Measurements from ENCODE around the gene TLE1.

The TLE1 gene

DNA sequence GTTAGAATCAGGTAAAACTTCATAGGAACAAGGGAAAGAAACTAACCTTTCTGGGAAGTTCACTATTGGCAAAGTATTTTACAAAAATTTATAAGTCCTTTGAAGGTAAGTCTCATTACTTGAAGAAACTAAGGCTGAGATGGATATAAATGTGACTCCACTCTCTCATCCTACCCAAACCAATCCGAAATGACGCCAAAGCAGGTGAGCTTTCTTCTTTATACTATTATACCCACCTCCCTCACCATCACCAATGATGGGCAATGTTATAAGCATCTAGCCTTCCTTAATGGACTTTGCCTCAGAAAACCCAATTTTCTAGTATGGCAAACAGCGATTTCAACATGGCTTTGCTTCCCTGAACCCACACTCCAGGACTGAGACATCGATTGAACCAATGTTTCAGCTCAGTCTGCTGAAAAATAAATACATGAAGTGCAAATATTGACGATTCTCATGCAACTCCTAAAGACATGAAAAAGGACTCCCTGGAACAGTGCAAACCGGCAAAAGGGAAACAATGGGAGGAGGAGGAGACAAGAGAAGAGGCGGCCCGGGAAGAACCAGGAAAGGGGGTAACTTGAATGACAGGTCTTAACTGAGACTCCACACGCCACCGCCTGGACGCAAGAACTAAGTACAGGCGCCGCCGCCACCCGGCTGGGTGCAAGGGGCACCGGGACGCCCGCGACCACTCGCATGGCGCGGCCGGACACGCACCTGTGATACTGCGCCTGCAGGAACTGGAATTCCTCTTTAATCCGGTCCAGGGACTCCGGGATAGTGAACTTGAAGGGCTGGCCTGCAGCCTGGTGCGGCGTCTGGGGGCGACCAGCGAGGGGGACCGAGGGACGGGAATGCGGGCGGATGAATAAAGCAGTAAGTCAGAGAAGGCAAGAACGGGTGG lies 2.5 kb downstream of the TLE1 start:
- no peak for DNase-seq (ENCODE audit: low read depth in 2 of 2)

DNA sequence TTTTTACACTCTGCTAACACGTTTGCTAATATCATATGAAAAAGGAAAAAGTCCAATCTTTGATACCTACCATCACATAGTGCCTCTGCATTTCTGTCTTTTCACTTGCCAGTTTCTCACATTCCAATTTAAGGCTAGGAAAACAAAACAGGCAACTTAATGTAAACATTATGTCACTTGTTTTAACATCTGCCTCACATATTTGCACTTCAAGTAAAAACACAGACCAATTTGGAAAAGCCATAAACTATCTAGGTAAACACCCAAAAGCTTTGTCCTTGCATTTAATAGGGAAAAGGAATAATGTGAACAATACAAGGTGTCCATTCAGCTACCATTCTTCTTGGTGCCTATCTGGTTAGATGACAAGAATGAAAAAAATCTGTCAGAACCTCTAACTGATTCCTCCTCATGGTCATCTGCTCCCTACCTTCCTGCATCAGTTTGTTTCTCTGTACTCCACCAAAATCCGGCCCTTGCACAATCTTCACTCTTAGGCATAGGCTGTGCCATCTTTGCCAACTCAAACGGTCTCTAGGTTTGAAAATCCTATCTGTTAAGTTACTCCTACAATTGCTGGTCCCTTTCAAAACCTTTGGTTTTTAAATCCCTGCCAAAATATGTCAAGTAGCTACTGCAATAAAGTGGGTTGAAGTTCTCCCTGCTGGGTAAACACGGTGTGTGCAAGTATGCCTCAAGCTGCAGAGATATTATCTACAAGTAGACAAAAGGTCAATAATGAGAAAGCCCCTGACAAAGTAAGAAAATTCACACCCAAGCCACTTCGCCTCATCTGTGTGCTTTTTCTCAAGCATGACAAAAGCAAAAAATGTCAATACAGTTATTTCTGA lies 3.4 kb downstream of the TLE1 start:
- no peak for DNase-seq (ENCODE audit: low read depth in 2 of 2)

DNA sequence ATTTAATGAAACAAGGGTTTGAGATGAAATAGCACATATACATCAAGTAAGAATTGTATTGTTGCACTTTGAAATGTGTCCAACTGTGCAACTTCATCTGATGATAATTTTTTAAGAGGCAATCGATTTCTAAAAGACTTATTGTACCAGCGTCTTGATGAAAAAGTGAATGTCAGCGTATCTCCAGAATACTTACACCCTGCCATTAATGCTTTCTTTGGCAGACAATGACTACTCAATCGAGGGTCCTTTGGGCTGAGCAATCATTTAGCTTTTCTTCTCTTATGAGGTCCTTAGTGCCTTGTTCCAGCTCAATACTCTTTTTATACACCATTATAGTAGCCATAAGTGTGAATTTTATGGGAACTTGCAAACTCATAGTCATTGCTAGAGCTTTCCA lies 4.7 kb downstream of the TLE1 start:
- DNase-seq (ENCODE audit: low read depth in 2 of 2): no peak

DNA sequence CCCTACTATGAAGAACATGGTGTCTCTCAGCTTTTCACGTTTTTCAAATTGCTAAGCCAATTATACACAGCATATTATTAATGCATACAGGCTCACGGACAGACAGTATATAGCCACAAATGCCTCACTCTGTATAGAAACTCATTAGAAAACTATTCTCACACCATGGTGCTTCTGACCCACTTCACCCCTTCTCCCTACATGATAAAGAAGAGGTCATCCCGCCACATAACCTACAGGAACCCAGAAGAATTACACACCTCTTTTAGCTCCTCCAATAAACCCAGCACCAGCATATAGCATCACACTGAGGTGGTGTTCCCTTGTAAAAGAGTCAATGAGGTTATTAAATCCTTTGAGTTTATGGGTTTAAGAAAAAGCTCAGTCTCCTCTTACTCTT lies 5.6 kb downstream of the TLE1 start:
- DNase-seq (ENCODE audit: low read depth in 2 of 2): no peak

DNA sequence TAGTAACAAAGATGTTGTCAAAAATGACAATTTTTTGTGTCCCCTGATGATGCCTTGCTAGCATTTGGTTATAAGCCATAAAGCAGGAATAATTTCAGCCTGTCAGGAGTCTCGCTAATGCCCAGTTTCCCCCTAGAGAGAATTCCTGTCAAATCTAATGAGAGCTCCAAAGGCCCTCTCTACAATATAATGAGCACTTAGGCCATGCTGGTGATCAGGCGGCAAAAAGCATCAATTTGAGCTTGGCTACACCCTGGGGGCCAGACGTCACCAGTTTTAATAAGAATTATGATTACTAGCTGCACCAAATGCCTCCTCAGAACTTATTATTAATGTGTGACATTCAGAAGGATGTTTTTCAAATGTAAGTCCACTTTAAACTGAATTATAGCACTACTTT lies 6.1 kb downstream of the TLE1 start:
- no peak for DNase-seq (ENCODE audit: low read depth in 2 of 2)

DNA sequence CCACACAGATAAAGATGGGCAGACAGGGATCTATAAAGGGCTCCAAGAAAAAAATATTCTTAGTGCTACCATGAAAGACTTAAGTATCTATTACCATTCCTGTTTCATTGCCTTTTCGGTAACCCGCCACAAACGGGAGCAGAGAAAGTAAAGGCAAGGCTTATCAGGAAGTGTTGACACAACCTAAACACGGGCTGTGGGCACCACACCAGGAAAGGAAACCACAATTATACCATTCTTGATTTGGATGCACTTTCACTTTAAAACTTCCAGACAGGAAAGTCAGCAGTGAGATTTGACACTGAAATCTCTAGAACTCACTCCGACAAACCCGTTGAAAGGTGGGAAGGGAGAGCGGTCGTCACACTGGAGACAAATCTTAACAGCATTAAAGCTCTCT lies 6.5 kb downstream of the TLE1 start:
- DNase-seq (ENCODE audit: low read depth in 2 of 2): no peak

DNA sequence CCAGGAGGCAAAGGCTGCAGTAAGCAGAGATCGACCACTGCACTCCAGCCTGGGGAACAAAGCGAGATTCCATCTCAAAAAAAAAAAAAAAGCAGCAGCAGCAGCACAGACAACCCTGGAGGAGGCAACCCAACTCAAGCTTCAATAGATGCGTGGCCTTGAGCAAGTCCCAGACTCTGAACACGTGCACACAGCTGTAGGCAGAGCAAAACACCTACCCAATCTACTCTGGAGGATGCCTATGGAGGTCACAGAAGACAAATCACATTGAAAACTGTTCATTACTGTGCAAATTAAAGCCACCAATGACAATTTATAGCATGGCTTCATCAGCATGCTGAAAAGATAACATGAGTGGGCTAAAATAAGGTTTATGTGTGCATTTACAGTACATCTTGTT lies 7.2 kb downstream of the TLE1 start:
- DNase-seq (ENCODE audit: low read depth in 2 of 2): no peak

DNA sequence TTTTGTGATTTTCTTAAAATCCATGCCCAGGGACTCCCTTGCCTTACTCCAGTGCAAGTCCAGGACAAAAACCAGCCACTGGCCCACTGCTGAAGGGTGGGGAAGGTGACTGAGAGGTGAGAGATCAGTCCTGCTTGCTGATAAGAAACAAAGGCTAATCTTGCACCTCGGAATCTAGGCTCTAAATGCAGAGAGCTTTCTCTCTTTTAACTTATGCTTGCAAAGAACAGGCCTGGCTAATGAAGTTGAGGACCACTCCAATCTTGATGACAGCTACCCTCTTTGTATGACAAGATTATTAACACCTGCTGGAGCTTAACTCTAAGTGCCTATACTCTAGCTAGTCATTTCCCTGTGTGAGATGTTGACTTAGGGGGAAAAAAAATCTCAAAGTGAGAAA lies 8.8 kb downstream of the TLE1 start:
- no peak for DNase-seq (ENCODE audit: low read depth in 2 of 2)

DNA sequence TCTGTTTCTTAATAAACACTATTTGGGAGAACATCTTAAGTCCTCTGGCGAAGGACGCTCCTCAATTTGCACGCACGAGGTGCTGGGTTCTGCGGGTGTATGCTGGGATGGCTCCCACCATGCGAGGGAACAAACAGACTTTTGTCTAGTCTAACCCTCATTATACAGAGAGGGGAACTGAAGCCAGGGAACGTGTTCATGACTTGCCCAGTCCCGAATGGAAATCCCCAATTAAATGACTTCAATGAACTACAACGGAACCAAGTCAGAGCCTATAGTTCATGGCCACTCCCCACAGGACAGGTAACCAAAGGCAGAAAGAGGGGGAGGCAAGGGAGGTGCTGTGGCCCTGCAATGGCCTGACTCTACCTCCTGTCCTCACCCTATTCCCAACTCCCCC lies 9.3 kb downstream of the TLE1 start:
- no peak for DNase-seq (ENCODE audit: low read depth in 2 of 2)

DNA sequence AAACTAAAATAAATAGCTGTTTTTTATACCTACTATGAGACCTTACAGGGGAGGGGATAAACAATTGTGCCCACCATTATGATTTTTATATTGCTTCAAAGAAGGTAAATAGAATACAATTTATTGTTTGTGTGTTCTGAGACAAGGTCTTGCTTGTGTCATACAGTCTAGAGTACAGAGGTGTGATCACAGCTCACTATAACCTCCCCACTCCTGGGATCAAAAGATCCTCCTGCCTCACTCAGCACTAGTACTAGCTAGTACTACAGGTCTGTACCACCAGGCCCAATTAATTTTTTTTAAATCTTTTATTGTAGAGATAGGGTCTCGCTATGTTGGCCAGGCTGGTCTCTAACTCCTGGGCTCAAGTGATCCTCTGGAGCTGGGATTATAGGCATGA lies 11.3 kb downstream of the TLE1 start:
- no peak for DNase-seq (ENCODE audit: low read depth in 2 of 2)

DNA sequence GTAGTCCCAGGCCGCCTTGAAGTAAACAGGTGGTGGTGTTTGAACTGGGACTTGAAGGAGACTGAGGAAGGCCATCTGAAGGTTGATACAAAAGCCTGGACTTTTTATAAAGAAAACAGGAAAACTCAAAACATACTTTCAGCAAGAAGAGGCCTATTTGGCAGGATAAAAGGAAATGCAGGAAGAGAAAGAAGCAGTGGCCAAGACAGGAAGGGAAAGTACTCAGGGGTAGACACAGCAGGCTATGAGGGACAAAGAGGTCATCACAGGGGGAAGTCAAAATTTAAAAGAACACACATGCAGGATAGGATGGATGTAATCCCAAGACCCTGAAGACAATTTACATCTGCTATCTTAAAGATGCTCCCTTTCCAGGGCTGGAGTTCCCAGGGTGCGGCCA lies 13.0 kb downstream of the TLE1 start:
- no peak for DNase-seq (ENCODE audit: low read depth in 2 of 2)

DNA sequence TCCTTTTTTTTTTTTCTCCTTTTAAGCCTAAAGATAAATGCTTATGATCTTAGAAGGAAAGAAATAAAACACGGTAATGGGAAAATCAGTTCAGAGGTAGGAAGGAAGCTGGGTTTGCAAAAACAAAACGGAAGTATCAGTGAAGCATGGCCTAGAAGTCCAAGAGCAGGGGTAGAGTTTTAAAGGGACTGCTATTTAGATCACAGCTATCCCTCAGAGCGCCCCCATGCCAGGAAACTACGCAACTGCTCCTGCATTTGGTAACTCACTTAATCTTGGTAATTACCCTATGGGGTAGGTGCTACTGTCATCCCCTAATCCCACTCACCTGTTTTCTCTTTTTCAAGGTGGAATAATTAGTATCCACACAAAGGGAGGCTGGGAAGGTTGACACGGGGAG lies 16.0 kb downstream of the TLE1 start:
- DNase-seq (ENCODE audit: low read depth in 2 of 2): no peak

DNA sequence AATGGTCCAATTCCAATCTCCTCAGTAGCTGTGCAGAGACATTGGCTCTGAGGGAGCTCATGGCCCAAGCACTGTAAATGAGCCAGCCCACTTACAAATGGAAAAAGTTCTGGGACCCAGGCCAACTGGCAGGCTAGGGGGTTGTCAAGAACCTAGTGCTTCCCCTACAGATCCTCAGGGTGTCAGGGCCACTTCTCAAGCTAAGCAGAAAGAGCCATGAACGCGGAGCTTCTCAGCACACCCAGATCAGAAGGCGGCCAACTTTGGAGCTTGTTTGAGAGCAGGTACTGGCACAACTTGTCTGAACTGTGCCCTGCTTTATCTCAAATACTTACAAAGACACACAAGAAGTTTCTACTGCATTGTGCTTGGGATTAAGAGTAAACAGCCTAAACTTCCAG lies 17.5 kb downstream of the TLE1 start:
- DNase-seq (ENCODE audit: low read depth in 2 of 2): no peak

DNA sequence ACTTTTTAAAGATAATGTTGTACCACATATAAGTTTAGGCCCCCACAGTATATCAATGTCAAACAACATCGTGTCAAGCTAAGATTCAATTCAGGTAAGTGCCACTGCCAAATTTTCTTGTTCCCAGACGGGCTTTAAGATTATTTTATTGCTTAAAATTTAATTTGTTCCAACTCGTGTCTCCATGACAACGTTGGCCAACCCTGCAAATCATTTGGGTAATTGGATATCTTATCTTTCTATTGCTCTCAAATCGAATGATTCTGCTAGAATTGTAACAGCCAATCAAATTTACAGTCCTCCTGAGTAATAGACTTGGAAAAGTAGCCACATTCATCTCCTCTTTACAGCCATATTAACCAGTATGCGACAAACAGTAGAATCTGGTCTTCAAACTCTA lies 19.5 kb downstream of the TLE1 start:
- no peak for DNase-seq (ENCODE audit: low read depth in 2 of 2)

DNA sequence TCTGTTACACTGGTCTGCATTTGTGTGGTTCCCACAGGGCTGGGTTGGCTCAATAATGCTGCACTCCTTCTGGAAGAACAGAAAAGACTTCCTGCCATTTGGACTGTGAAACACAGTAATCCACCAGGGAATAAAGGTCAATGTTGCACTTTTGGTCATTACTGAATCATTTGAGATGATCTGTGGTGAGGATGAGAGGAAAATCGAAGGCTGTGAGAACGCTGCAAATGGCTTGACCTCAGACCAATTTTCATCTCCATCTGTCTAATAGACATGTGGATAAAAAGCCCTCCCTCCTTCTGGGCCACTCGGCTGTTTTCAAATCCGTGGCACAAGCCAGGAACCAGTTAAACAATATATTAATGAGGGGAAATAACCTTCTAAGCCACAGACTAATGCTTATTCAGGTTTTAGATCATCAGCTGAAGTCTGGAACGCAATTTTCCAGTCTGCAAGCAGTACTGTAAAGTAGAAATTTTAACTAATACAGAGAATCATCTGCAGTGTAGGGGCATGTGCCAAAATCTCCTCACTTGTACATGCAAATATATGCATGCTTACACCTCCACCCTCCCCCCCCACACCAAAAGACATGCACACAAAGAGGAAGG lies 20.2 kb downstream of the TLE1 start:
- DNase-seq (ENCODE audit: low read depth in 2 of 2): no peak

DNA sequence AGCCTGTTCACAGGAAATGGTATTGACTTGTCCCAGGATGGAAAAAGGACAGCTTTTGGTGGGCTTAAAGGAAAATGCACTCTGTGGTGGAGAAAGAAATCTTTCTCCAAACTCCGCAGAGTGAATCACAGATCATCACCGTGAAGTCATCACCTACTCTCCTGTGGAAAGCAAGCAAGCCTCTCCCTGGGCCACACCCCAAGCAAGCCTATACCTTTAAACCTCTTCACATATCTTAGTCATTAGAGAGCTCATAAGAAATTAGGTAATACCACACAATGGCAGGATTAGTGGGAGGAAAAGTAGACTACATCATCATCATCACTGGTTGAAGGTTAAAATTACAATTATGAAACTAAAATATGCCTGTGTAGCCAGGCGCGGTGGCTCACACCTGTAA lies 23.2 kb downstream of the TLE1 start:
- no peak for DNase-seq (ENCODE audit: low read depth in 2 of 2)

DNA sequence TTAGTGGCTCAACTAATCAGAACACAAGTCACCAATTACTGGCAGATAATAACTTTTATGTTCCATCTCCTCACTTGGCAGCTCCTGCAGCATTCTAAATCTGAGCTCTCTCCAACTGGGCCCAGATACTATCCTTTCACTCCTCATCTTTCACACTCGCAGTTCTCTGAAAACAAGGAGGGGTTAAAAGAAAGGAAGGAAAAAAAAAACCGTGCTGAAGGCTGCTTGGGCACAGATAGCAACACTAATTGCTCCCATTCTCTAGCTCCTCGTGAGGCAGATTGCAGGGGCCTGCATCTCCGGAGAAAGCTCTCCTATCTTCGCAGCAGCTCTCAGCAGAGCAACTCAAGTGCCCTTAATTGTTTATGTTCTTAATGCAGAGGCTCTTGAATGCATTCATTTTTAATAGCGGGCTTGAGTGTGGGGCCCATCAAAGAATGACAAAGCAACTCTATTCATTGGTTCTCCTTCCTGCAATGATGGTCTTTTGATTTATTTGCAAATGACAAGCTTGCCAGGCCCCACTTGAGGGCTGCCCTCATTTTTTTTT lies 23.9 kb downstream of the TLE1 start:
- no peak for DNase-seq (ENCODE audit: low read depth in 2 of 2)

DNA sequence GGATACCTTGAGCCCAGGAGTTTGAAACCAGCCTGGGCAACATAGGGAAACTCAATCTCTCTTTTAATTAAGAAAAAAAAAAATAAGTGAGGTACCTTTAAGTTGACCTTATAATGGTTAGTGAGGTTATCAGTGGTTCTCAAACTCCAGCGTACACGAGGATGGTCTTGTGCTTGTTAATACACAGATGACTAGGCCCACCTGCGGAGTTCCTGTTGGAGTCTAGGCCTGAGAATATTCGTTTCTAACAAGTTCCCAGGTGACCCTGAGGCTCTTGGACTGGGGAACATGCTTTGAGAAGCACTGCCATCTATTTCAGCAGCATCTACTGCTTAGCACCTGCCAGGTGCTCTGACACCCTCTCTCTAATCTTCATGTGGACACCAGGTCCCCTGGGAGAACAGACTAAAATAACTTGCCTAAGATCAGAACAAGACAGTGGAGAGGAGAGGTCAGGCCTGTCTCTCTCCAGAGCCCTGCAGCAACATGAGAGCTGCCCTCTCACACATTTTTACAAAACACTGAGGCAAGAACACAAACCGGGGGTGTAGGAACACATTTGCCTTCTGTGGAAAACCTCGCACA lies 24.6 kb downstream of the TLE1 start:
- no peak for DNase-seq (ENCODE audit: low read depth in 2 of 2)

DNA sequence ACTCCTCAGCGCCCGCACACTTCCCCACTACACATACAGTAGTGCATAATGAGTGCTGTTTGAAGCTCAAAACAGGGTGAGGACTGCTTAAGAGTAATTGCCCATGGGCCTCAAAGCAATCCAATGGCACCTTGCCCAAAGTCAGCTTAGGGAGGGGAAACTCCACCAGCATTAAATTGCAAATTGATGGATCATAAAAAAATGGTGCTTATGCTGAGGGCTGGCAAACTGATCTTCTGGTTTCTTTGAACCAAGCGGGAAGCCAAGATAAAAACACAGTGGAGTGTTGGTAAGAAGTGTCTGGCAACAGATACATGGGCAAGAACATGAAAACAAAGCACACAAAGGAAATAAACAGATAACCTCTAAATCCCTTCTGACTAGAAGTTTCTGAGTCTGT lies 28.0 kb downstream of the TLE1 start:
- no peak for DNase-seq (ENCODE audit: low read depth in 2 of 2)

DNA sequence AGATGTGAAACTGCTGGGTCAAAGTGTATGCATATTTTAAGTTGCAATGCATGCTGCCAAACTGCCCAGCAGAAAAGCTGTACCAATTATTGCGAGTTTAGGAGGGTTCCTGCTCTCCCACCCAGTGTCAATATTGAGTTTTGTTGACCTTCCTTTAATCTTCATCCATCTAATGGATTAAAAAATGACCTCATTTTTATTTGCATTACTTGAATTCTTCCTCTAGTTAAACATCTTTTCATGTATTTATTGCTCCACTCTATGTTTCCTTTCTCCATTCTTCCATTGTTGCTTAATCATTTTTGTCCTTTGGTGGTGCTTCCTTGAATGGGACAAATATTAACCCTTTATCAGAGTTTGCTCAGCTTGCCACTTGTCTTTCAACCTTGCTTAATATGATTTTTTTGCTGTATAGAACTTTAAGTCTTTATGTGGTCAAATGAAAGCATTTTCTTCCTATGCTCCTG lies 32.4 kb downstream of the TLE1 start:
- DNase-seq (ENCODE audit: low read depth in 2 of 2): no peak

DNA sequence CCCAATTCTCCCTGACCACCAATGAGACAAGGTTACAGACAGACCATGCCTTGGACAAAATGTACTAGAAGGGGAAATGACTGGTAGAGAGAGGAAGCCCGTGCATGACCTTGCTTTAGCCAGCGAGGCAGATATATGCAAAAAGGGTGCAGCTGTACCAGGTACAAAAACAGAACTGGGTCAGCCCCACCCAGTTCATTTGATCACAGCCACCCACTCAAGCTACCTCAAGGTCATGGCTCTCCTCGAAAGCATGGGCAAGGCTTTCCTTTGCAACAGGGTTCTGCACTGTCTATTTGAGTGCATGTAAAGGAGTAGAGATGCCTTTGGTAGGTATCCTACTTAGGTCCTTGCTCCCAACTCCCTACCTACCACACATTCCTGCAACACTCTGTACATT lies 33.3 kb downstream of the TLE1 start:
- DNase-seq (ENCODE audit: low read depth in 2 of 2): no peak

DNA sequence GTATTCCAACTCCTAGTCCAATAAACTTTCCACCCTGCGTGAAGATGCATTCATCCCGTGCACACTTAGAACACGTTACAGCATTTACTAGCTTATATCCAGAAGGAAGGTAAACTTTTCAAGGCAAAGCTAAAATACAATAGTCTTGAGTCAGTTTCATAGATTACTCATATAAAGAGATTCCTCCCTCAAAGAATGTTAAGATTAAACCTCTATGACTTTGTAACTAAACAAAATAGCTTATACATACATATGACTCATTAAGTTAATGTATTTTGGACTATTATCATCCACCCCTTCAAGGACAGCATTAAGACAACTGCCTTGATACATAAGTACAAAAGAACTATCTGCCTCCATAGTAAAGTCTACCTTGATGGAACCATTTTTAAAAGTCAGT lies 36.1 kb downstream of the TLE1 start:
- DNase-seq (ENCODE audit: low read depth in 2 of 2): no peak

Measured in stimulated activated CD4-positive, alpha-beta T cell treated with anti-CD3 and anti-CD28 coated beads, Interleukin-15, amount 100 ng/mL, for 48 hours (primary cell).